Measurements from ENCODE around the gene PRMT1. TPM values are rescaled to one million over a fixed set of nuclear protein-coding genes. Genes with fewer than 3 reads are reported as not detected.
A peak's percentile ranks its signal among the peaks of the same experiment; 100 is the strongest.

The PRMT1 gene
- polyA plus RNA-seq, 3 donors = 60.1 to 94.4 (median 74.3) TPM

DNA sequence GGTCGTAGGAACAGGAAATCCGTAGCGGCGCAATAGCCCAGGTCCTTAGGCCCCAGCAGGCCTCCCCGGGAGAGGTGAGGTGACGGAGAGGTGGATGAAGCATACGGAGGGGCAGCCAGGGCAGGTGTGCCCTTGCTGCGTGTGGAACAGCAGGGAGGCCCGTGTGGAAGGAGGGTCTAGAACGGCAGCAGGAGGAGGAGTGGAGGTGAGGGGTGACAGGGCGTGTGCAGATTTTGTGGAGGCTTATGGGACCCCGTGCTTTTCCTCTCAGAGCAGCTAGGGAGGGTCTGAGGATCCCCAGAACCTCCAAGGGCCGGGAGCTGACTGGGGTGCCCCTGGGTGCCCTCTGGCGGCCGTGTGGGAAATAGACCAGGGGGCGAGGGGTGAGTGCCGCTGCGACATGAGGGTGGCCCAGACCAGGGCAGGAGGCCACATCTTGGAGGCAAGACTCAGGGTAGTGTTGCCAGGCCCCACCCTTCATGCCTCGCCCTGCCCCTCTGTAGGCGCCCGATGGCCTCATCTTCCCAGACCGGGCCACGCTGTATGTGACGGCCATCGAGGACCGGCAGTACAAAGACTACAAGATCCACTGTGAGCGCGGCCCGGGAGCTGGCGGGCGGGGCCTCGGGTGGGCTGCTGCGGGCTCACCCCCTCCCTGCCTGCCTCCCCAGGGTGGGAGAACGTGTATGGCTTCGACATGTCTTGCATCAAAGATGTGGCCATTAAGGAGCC lies 7.3 kb downstream of the PRMT1 start:
- 92% methylated on average over 33 of the region's 35 CpGs for WGBS (ENCODE audit: insufficient coverage)
- H3K4me3 ChIP-seq (replicated peaks in 1 of 3; ENCODE audit: low read depth in 2 of 3, low read length in 3 of 3) = no peak overlapping the region
- H3K4me1 Mint-ChIP-seq = peaks cover 16% of the 10 kb centered on the region
- H2AFZ ChIP-seq (ENCODE audit: insufficient read depth, low read depth, low read length, poor library complexity, severe bottlenecking) = no peak overlapping the region
- H3K27me3 ChIP-seq (ENCODE audit: control insufficient read depth in 2 of 2, insufficient read depth in 2 of 2, low read length in 2 of 2) = peaks cover 0 to 5% of the 10 kb centered on the region in 2 donors
- no peaks in the 10 kb centered on the region for H3K9me3 ChIP-seq (replicated peaks in 1 of 2; ENCODE audit: control insufficient read depth in 1 of 2, insufficient read depth in 1 of 2, low read length in 2 of 2)
- peak overlapping the region in 3 of 7 donors; percentile 5 to 68 (median 44) for H3K27ac Mint-ChIP-seq
- no peak overlapping the region for H3K4me2 ChIP-seq (replicated peaks; ENCODE audit: extremely low read depth, low read length, poor library complexity, severe bottlenecking)
- H3K4me1 ChIP-seq (ENCODE audit: control insufficient read depth in 1 of 2, insufficient read depth in 2 of 2, low read length in 2 of 2) = peaks cover 16 to 24% of the 10 kb centered on the region in 2 donors
- H3K79me2 ChIP-seq (ENCODE audit: insufficient read depth, low read length) = peaks cover 16% of the 10 kb centered on the region
- TF ChIP-seq, protein P1, sequence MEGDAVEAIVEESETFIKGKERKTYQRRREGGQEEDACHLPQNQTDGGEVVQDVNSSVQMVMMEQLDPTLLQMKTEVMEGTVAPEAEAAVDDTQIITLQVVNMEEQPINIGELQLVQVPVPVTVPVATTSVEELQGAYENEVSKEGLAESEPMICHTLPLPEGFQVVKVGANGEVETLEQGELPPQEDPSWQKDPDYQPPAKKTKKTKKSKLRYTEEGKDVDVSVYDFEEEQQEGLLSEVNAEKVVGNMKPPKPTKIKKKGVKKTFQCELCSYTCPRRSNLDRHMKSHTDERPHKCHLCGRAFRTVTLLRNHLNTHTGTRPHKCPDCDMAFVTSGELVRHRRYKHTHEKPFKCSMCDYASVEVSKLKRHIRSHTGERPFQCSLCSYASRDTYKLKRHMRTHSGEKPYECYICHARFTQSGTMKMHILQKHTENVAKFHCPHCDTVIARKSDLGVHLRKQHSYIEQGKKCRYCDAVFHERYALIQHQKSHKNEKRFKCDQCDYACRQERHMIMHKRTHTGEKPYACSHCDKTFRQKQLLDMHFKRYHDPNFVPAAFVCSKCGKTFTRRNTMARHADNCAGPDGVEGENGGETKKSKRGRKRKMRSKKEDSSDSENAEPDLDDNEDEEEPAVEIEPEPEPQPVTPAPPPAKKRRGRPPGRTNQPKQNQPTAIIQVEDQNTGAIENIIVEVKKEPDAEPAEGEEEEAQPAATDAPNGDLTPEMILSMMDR (IDR thresholded peaks at IDR 0.05) = peak; percentile 48
- no peak overlapping the region for H3K9ac ChIP-seq (ENCODE audit: insufficient read depth, low read length, poor library complexity, severe bottlenecking)
- DNase-seq = no peak
- H3K9me3 Mint-ChIP-seq = peaks cover 0 to 2% (median 0%) of the 10 kb centered on the region in 7 donors
- no peak overlapping the region for H3K4me3 Mint-ChIP-seq
- H4K20me1 ChIP-seq (ENCODE audit: insufficient read depth, low read length) = peaks cover 15% of the 10 kb centered on the region
- H3K36me3 Mint-ChIP-seq = peaks cover 58 to 72% of the 10 kb centered on the region in 2 donors
- H3K27me3 Mint-ChIP-seq (ENCODE audit: low read depth in 3 of 3) = peaks cover 11 to 12% (median 12%) of the 10 kb centered on the region in 3 donors
- H3K36me3 ChIP-seq (replicated peaks in 1 of 2; ENCODE audit: control insufficient read depth in 1 of 2, insufficient read depth in 2 of 2, low read length in 2 of 2) = peaks cover 33 to 47% of the 10 kb centered on the region in 2 donors
- intact Hi-C loops (cut with micrococcal nuclease) = no loop called here
- H3K27ac ChIP-seq (ENCODE audit: low read depth in 1 of 2, low read length in 2 of 2) = no peak overlapping the region

DNA sequence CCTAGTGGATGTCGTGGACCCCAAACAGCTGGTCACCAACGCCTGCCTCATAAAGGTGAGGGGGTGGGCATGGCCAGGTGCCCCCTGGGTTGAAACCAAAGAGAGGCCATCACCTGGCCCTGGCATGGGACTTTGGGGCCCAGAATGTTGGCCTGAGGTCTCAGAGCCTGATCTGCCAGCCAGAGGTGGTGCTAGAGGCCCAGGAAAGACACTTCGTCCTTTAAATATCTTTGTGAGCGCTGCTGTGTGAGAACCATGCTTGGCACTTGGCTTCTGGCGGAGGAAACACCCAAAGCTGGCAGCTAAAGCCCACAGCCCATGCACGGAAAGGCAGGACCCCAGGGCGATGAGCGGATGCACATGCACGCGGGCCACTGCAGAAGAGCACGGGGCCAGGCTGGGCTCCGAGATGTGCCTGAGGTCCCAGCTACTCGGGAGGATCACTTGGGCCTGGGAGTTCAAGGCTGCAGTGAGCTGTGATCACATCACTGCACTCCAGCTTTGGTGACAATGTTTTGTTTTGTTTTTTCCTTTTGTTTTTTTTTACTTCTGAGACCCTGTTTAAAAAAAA lies 8.0 kb downstream of the PRMT1 start:
- no peak for DNase-seq
- H3K27ac Mint-ChIP-seq = peak overlapping the region in 2 of 7 donors; percentile 4 to 37
- H3K9me3 Mint-ChIP-seq = peaks cover 0 to 4% (median 0%) of the 10 kb centered on the region in 7 donors
- H3K9me3 ChIP-seq (replicated peaks in 1 of 2; ENCODE audit: control insufficient read depth in 1 of 2, insufficient read depth in 1 of 2, low read length in 2 of 2) = peaks cover 0 to 4% of the 10 kb centered on the region in 2 donors
- no peak overlapping the region for H2AFZ ChIP-seq (ENCODE audit: insufficient read depth, low read depth, low read length, poor library complexity, severe bottlenecking)
- H3K4me1 Mint-ChIP-seq = peaks cover 19% of the 10 kb centered on the region
- intact Hi-C loops (cut with micrococcal nuclease) = no loop called here
- TF ChIP-seq, protein P1 (IDR thresholded peaks at IDR 0.05) = no peak
- peaks cover 18 to 19% (median 18%) of the 10 kb centered on the region in 3 donors for H3K27me3 Mint-ChIP-seq (ENCODE audit: low read depth in 3 of 3)
- peaks cover 22 to 28% of the 10 kb centered on the region in 2 donors for H3K4me1 ChIP-seq (ENCODE audit: control insufficient read depth in 1 of 2, insufficient read depth in 2 of 2, low read length in 2 of 2)
- peaks cover 33 to 47% of the 10 kb centered on the region in 2 donors for H3K36me3 ChIP-seq (replicated peaks in 1 of 2; ENCODE audit: control insufficient read depth in 1 of 2, insufficient read depth in 2 of 2, low read length in 2 of 2)
- H3K4me3 ChIP-seq (replicated peaks in 1 of 3; ENCODE audit: low read depth in 2 of 3, low read length in 3 of 3) = no peak overlapping the region
- H3K79me2 ChIP-seq (ENCODE audit: insufficient read depth, low read length) = peaks cover 9% of the 10 kb centered on the region
- H3K9ac ChIP-seq (ENCODE audit: insufficient read depth, low read length, poor library complexity, severe bottlenecking) = no peak overlapping the region
- no peak overlapping the region for H3K4me3 Mint-ChIP-seq
- 97% methylated on average over 13 of the region's 13 CpGs for WGBS (ENCODE audit: insufficient coverage)
- peaks cover 1 to 12% of the 10 kb centered on the region in 2 donors for H3K27me3 ChIP-seq (ENCODE audit: control insufficient read depth in 2 of 2, insufficient read depth in 2 of 2, low read length in 2 of 2)
- H3K27ac ChIP-seq (ENCODE audit: low read depth in 1 of 2, low read length in 2 of 2) = no peak overlapping the region
- H3K36me3 Mint-ChIP-seq = peaks cover 62 to 72% of the 10 kb centered on the region in 2 donors
- H3K4me2 ChIP-seq (replicated peaks; ENCODE audit: extremely low read depth, low read length, poor library complexity, severe bottlenecking) = no peak overlapping the region
- H4K20me1 ChIP-seq (ENCODE audit: insufficient read depth, low read length) = peaks cover 10% of the 10 kb centered on the region
